Smooth muscle cell (in vitro differentiated cells): ENCODE measurements around the gene ATRX. TPM values are rescaled to one million over a fixed set of nuclear protein-coding genes. Genes with fewer than 3 reads are reported as not detected.
"Not testable (repeated sequence)": the region's sequence is repeated elsewhere in the genome, so short reads cannot be mapped to it uniquely, and the experiment has no call there.

Source experiments
- DNase-seq: peaks from one replicate; lab custom pipeline; 2025; ENCODE audit not compliant: unreplicated experiment; lab: John Stamatoyannopoulos, UW
- H2AFZ ChIP-seq: fragments of 200-600 bp; sonication (generic); 2 replicates; pipeline ENCODE4 v1.6.0; 2016; ENCODE audit warnings: antibody characterized with exemption, low read depth, mild to moderate bottlenecking
- H3F3A ChIP-seq: fragments of 200-600 bp; sonication (generic); 2 replicates; pipeline ENCODE4 v1.6.0; 2017; ENCODE audit warnings: antibody characterized with exemption, low read depth
- H3K27ac ChIP-seq: fragments of 200-600 bp; sonication (generic); 2 replicates; pipeline ENCODE4 v1.5.1; 2016; ENCODE audit warnings: low read depth, mild to moderate bottlenecking
- H3K27me3 ChIP-seq: fragments of 200-600 bp; sonication (generic); 2 replicates; pipeline ENCODE4 v1.6.1; 2016; ENCODE audit warnings: low read depth, mild to moderate bottlenecking
- H3K36me3 ChIP-seq: fragments of 200-600 bp; sonication (generic); 2 replicates; pipeline ENCODE4 v1.5.1; 2016; ENCODE audit warnings: low read depth
- H3K4me1 ChIP-seq: fragments of 200-600 bp; sonication (generic); 2 replicates; pipeline ENCODE4 v1.5.1; 2016; ENCODE audit warnings: low read depth
- H3K4me2 ChIP-seq: fragments of 200-600 bp; sonication (generic); 2 replicates; pipeline ENCODE4 v1.6.0; 2016; ENCODE audit warnings: mild to moderate bottlenecking
- H3K4me3 ChIP-seq: fragments of 200-600 bp; sonication (generic); 2 replicates; pipeline ENCODE4 v1.5.1; 2016; ENCODE audit warnings: mild to moderate bottlenecking
- H3K79me2 ChIP-seq: fragments of 200-600 bp; sonication (generic); 2 replicates; pipeline ENCODE4 v1.6.0; 2016; ENCODE audit warnings: low read depth, mild to moderate bottlenecking
- H3K9ac ChIP-seq: fragments of 200-600 bp; sonication (generic); 2 replicates; pipeline ENCODE4 v1.6.0; 2016; ENCODE audit warnings: low read depth
- H3K9me3 ChIP-seq: fragments of 200-600 bp; sonication (generic); replicated peaks from 2 replicates; pipeline ENCODE4 v1.5.1; 2016; ENCODE audit warnings: low read depth
- H4K20me1 ChIP-seq: fragments of 200-600 bp; sonication (generic); 2 replicates; pipeline ENCODE4 v1.6.0; 2016; ENCODE audit warnings: low read depth
- CTCF ChIP-seq: fragments of 200-600 bp; sonication (generic); IDR thresholded peaks from 2 replicates; pipeline ENCODE4 v1.5.1; 2017; ENCODE audit warnings: borderline replicate concordance, mild to moderate bottlenecking, antibody characterized with exemption; ENCODE audit not compliant: insufficient read depth, poor library complexity, severe bottlenecking
- WGBS: methylation state at CpG from one replicate; pipeline ENCODE4 v1.1.7; 2016; ENCODE audit warnings: low lambda C conversion rate; 5-methylcytosine and 5-hydroxymethylcytosine counted together
- polyA plus RNA-seq: library from polyadenylated mRNA; unstranded; fragments of >200 nt; fragmentation: Nextera tagmentation; extraction: Ambion mirVana; gene quantifications from 2 replicates; pipeline ENCODE4 v1.2.1, GENCODE V29; 2016
- total RNA-seq: library from RNA; depleted of rRNA; stranded (reverse); fragments of >200 nt; gene quantifications from 2 replicates; pipeline ENCODE4 v1.2.3, GENCODE V29; 2014

ATRX gene
- total and polyA plus RNA-seq, 2 experiments from 2014 or later = 38.0 to 79.2 TPM

- no peaks in the 10 kb centered on the region for H3K36me3 ChIP-seq
- peaks cover 94% of the 10 kb centered on the region for H3K79me2 ChIP-seq
- H2AFZ ChIP-seq = no peak overlapping the region
- no peaks in the 10 kb centered on the region for H3F3A ChIP-seq
- H3K4me3 ChIP-seq = no peak overlapping the region
- no peak for DNase-seq
- WGBS = 37% methylated on average over 1 of the region's 1 CpG
- no peak overlapping the region for H3K4me2 ChIP-seq
- no peak overlapping the region for H3K27ac ChIP-seq
- H4K20me1 ChIP-seq = peaks cover 93% of the 10 kb centered on the region
- no peak overlapping the region for H3K9ac ChIP-seq
- no peaks in the 10 kb centered on the region for H3K27me3 ChIP-seq
- no peak for TF ChIP-seq CTCF
- no peaks in the 10 kb centered on the region for H3K9me3 ChIP-seq
- H3K4me1 ChIP-seq = no peaks in the 10 kb centered on the region
Observed at GRCh38 chrX:77771601-77772000, 14.4 kb downstream of the ATRX start.

DNA sequence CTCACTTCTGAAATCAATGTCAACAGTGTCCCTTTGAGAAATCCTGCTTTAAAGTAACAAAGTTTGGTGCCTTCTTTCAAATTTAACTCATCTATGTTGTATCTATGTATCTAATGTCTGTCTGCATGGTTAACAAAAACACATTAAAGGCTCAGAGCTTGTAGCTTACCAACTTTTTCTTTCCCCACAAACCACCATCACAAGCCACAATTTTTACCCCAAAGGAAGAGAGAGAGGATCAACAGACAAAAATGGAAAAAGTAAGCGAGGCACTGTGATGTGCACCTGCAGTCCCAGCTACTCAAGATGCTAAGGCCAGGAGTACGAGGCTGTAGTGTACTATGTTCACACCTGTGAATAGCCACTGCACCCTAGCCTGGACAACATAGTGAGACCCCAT lies 17.2 kb downstream of the ATRX start:
- 77% methylated on average over 2 of the region's 2 CpGs for WGBS
- Histone ChIP-seq H3K36me3 (no peaks in the 10 kb centered on the region), H4K20me1 (peaks cover 79% of the 10 kb centered on the region), H3F3A (no peaks in the 10 kb centered on the region), H2AFZ (no peak overlapping the region), H3K4me3 (no peak overlapping the region), H3K79me2 (peaks cover 82% of the 10 kb centered on the region), H3K27ac (no peak overlapping the region), H3K27me3 (no peaks in the 10 kb centered on the region), H3K4me2 (no peak overlapping the region), H3K4me1 (no peaks in the 10 kb centered on the region), H3K9ac (no peak overlapping the region), H3K9me3 (no peaks in the 10 kb centered on the region)
- TF ChIP-seq CTCF = no peak
- no peak for DNase-seq

DNA sequence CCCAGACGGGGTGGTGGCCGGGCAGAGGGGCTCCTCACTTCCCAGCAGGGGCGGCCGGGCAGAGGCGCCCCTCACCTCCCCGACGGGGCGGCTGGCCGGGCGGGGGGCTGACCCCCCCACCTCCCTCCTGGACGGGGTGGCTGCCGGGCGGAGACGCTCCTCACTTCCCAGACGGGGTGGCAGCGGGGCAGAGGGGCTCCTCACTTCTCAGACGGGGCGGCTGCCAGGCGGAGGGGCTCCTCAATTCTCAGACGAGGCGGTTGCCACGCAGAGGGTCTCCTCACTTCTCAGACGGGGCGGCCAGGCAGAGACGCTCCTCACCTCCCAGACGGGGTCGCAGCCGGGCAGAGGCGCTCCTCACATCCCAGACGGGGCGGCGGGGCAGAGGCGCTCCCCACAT lies 19.8 kb downstream of the ATRX start:
- H3K4me2 ChIP-seq, H3K4me1 ChIP-seq, H3K9ac ChIP-seq, H3K4me3 ChIP-seq, H2AFZ ChIP-seq, H3F3A ChIP-seq, H3K9me3 ChIP-seq, DNase-seq, H3K27ac ChIP-seq, H3K36me3 ChIP-seq, H3K27me3 ChIP-seq: not testable (repeated sequence)
- peaks cover 72% of the 10 kb centered on the region for H4K20me1 ChIP-seq
- H3K79me2 ChIP-seq = peaks cover 80% of the 10 kb centered on the region
- WGBS = 95% methylated on average over 27 of the region's 33 CpGs

DNA sequence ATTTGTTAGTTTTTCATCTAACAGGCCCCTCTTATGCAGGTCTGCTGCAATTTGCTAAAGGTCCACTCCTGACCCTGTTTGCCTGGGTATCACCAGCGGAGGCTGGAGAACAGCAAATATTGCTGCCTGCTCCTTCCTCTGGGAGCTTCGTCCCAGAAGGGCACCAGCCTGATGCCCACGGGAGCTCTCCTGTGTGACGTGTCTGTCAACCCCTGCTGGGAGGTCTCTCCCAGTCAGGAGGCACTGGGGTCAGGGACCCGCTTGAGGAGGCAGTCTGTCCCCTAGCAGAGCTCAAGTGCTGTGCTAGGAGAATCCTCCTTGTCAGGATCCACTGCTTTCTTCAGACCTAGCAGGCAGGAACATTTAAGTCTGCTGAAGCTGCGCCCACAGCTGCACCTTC lies 30.5 kb downstream of the ATRX start:
- Histone ChIP-seq H3K9me3 (no peaks in the 10 kb centered on the region), H3K79me2 (peaks cover 57% of the 10 kb centered on the region), H4K20me1 (peaks cover 20% of the 10 kb centered on the region), H3K4me2 (no peak overlapping the region), H3K4me3 (no peak overlapping the region), H3F3A (no peaks in the 10 kb centered on the region), H3K4me1 (no peaks in the 10 kb centered on the region), H3K27me3 (no peaks in the 10 kb centered on the region), H2AFZ (no peak overlapping the region), H3K36me3 (no peaks in the 10 kb centered on the region), H3K27ac (no peak overlapping the region), H3K9ac (no peak overlapping the region)
- no peak for DNase-seq
- WGBS = 96% methylated on average over 6 of the region's 6 CpGs
- no peak for TF ChIP-seq CTCF

DNA sequence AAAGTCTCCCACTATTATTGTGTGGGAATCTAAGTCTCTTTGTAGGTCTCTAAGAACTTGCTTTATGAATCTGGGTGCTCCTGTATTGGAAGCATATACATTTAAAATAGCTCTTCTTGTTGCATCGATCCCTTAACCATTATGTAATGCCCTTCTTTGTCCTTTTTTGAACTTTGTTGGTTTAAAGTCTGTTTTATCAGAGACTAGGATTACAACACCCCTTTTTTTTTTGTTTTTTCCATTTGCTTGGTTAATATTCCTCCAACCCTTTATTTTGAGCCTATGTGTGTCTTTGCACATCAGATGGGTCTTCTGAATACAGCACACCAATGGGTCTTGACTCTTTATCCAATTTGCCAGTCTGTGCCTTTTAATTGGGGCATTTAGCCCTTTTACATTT lies 32.1 kb downstream of the ATRX start:
- not testable (repeated sequence) for H3K27ac ChIP-seq, H3K4me3 ChIP-seq, H3K27me3 ChIP-seq, H3K4me2 ChIP-seq, H2AFZ ChIP-seq, H3K9me3 ChIP-seq, H3K9ac ChIP-seq, H3F3A ChIP-seq, H3K4me1 ChIP-seq, H3K36me3 ChIP-seq, DNase-seq
- peaks cover 28% of the 10 kb centered on the region for H4K20me1 ChIP-seq
- 83% methylated on average over 1 of the region's 1 CpG for WGBS
- H3K79me2 ChIP-seq = peaks cover 51% of the 10 kb centered on the region
